ENCODE results near the gene SLC27A4.

DNA sequence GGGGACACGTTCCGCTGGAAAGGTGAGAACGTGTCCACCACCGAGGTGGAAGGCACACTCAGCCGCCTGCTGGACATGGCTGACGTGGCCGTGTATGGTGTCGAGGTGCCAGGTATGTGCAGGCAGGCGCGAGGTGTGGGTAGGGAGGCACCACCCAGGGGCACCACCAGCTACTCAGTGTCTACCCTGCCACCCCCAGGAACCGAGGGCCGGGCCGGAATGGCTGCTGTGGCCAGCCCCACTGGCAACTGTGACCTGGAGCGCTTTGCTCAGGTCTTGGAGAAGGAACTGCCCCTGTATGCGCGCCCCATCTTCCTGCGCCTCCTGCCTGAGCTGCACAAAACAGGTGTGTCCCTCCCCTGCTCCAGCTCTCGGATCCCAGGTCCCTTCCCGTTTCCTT, 15.1 kb downstream of the SLC27A4 start:
- TF ChIP-seq, protein P1, sequence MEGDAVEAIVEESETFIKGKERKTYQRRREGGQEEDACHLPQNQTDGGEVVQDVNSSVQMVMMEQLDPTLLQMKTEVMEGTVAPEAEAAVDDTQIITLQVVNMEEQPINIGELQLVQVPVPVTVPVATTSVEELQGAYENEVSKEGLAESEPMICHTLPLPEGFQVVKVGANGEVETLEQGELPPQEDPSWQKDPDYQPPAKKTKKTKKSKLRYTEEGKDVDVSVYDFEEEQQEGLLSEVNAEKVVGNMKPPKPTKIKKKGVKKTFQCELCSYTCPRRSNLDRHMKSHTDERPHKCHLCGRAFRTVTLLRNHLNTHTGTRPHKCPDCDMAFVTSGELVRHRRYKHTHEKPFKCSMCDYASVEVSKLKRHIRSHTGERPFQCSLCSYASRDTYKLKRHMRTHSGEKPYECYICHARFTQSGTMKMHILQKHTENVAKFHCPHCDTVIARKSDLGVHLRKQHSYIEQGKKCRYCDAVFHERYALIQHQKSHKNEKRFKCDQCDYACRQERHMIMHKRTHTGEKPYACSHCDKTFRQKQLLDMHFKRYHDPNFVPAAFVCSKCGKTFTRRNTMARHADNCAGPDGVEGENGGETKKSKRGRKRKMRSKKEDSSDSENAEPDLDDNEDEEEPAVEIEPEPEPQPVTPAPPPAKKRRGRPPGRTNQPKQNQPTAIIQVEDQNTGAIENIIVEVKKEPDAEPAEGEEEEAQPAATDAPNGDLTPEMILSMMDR (IDR thresholded peaks at IDR 0.05), result no peak
- no peak for TF ChIP-seq POLR2A (IDR thresholded peaks at IDR 0.05)
- no peak for TF ChIP-seq POLR2AphosphoS5 (IDR thresholded peaks at IDR 0.05)
